ENCODE measurements around the gene NCKAP5.

DNA sequence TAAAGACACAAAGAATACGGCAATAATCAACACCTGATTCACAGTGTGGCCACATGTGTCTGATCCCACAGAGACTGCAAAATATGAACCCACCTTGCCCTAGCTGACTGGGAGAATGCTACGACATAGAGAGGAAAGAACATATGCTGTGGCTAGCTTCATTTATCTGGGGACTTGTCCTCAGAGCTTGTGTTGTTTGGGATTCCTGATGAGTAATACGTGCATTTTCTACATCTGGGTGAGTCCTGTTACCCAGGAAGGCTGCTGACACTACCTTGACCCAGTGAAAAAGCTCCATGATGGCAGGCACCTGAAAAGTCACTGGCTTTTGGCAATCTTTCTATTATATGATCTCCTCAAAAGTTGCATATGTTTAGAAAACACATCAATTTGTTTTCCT lies 470.6 kb downstream of the NCKAP5 start:
- TF ChIP-seq CTCF (IDR thresholded peaks at IDR 0.05; ENCODE audit: insufficient read depth, low read length) (no peak), GABPA (IDR thresholded peaks at IDR 0.05; ENCODE audit: low read depth) (no peak)

Measured in HL-60 (cell line).